ENCODE measurements around the gene RAC3.

The RAC3 gene

DNA sequence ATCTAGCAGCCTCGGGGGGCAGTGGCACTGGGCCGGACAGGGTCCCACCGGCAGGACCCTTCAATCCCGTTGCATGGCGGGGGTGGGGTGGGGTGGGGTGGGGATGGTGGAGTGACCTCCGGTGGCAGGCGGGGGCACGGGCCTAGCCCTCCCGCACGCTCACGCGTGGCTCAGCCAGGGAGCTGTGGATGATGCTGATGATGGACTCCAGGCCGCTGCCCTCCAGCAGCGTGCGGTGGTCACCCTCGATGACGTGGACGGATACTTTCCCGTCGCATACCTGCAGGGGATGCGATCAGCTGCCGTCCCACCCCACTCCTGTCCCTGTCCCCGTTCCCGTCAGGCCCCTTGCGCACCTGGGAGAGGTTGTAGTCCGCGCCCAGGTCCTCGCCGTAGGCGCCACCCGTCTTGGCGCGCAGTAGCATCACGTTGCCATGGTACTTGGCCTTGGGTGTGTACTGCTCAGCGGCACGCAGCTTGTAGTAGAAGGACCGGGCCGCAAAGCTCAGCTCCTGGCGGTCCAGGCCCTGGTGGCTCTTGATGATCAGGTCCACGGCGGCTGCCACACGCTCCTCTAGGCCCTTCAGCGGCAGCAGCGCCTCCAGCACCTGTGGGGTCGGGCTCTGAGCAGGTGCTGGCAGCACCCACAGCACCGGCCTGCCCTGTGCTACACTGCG, 47.7 kb downstream of the RAC3 start:
- Histone ChIP-seq H3K4me3 (IDR thresholded peaks at IDR 0.05; ENCODE audit: insufficient read depth, low read depth, low read length) (no peak overlapping the region), H2AFZ (ENCODE audit: low read depth) (no peak overlapping the region), H4K20me1 (ENCODE audit: insufficient read depth) (no peaks in the 10 kb centered on the region), H3K4me1 (ENCODE audit: low read depth, poor library complexity, severe bottlenecking) (no peaks in the 10 kb centered on the region), H3K27me3 (ENCODE audit: insufficient read depth, low read depth) (no peaks in the 10 kb centered on the region), H3K4me2 (no peak overlapping the region), H3K9ac (no peak overlapping the region), H3K27ac (no peak overlapping the region), H3K36me3 (ENCODE audit: insufficient read depth) (peaks cover 15% of the 10 kb centered on the region; the same call in 1 of the 2 replicates), H3K79me2 (ENCODE audit: insufficient read depth, low read depth) (no peaks in the 10 kb centered on the region)
- TF ChIP-seq, protein P1, sequence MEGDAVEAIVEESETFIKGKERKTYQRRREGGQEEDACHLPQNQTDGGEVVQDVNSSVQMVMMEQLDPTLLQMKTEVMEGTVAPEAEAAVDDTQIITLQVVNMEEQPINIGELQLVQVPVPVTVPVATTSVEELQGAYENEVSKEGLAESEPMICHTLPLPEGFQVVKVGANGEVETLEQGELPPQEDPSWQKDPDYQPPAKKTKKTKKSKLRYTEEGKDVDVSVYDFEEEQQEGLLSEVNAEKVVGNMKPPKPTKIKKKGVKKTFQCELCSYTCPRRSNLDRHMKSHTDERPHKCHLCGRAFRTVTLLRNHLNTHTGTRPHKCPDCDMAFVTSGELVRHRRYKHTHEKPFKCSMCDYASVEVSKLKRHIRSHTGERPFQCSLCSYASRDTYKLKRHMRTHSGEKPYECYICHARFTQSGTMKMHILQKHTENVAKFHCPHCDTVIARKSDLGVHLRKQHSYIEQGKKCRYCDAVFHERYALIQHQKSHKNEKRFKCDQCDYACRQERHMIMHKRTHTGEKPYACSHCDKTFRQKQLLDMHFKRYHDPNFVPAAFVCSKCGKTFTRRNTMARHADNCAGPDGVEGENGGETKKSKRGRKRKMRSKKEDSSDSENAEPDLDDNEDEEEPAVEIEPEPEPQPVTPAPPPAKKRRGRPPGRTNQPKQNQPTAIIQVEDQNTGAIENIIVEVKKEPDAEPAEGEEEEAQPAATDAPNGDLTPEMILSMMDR (conservative IDR thresholded peaks at IDR 0.05; ENCODE audit: low read depth, low read length), result no peak

DNA sequence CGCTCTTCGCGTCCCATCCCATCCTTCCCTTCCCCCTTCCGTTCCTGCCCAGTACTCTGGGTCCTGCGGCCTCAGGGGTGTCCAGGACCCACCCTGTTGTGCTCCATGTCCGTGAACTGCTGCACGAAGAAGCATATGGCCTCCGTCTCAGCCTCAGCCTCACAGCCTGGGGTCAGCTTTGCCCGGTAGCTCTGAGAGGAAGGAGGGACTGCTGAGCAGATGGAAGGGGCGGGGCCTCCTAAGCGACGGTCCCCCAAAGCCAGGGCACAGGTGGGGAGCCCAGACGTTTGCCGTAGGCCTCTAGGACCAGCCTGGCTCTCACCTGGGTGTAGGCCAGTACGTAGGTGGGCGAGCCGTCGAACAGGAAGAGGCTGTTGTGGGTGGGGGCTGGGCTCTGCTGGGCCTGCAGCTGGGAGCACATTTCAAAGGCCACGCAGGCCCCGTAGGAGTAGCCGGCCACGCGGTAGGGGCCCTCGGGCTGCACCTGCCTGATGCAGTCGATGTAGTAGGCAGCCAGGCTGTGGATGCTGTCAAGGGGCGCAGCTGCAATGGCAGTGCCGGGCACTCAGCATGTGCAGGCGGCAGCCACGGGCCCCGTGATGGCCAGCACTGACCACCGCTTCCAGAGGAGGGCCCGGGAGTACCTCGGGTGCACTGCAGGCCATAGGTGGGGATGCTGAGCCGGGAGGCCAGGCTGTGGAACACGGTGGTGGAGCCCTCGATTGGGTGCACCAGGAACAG, 48.7 kb downstream of the RAC3 start:
- no peaks in the 10 kb centered on the region for H3K79me2 ChIP-seq (ENCODE audit: insufficient read depth, low read depth)
- peaks cover 23% of the 10 kb centered on the region; the same call in 1 of the 2 replicates for H3K36me3 ChIP-seq (ENCODE audit: insufficient read depth)
- H3K27ac ChIP-seq, result no peak overlapping the region
- no peaks in the 10 kb centered on the region for H3K4me1 ChIP-seq (ENCODE audit: low read depth, poor library complexity, severe bottlenecking)
- TF ChIP-seq, protein P1 (conservative IDR thresholded peaks at IDR 0.05; ENCODE audit: low read depth, low read length), result no peak
- no peak overlapping the region for H3K9ac ChIP-seq
- no peak overlapping the region for H2AFZ ChIP-seq (ENCODE audit: low read depth)
- no peak overlapping the region for H3K4me3 ChIP-seq (IDR thresholded peaks at IDR 0.05; ENCODE audit: insufficient read depth, low read depth, low read length)
- H3K4me2 ChIP-seq, result no peak overlapping the region
- H3K27me3 ChIP-seq (ENCODE audit: insufficient read depth, low read depth), result no peaks in the 10 kb centered on the region
- no peaks in the 10 kb centered on the region for H4K20me1 ChIP-seq (ENCODE audit: insufficient read depth)

DNA sequence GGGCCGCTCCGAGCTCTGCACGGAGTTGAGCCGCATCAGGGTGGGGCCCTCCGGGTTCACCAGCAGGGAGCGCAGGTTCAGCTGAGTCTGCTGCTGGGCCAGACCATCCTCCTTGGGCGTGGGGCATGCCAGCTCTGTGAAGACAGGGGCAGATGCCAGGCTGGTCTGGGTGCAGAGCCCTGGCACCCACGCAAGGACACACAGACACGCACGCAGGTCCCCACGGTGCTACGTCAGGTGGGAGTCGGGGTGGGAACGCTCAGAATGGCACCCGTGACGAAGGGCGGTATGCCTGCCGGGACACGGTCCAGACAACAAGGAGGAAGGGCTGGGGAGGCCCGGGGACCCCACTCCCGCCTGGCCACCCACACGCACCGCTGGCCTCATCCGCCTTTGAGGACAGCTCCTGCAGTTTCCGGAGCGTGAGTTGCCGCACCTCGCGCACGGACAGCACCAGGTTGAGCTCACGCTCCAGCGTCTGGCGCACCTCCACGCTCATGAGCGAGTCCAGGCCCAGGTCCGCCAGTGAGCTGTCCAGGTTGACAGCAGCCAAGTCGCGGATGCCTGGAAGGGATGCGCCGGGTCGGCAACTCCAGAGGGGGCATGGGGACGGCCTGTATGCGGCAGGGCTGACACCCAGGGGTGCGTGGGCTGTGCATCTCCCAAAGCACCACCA, 49.4 kb downstream of the RAC3 start:
- no peaks in the 10 kb centered on the region for H3K27me3 ChIP-seq (ENCODE audit: insufficient read depth, low read depth)
- no peak overlapping the region for H3K4me2 ChIP-seq
- TF ChIP-seq, protein P1 (conservative IDR thresholded peaks at IDR 0.05; ENCODE audit: low read depth, low read length), result no peak
- H3K4me3 ChIP-seq (IDR thresholded peaks at IDR 0.05; ENCODE audit: insufficient read depth, low read depth, low read length), result no peak overlapping the region
- no peak overlapping the region for H2AFZ ChIP-seq (ENCODE audit: low read depth)
- no peaks in the 10 kb centered on the region for H3K79me2 ChIP-seq (ENCODE audit: insufficient read depth, low read depth)
- H3K36me3 ChIP-seq (ENCODE audit: insufficient read depth), result peaks cover 30% of the 10 kb centered on the region; the same call in 1 of the 2 replicates
- H3K27ac ChIP-seq, result no peak overlapping the region
- no peaks in the 10 kb centered on the region for H3K4me1 ChIP-seq (ENCODE audit: low read depth, poor library complexity, severe bottlenecking)
- no peak overlapping the region for H3K9ac ChIP-seq
- no peaks in the 10 kb centered on the region for H4K20me1 ChIP-seq (ENCODE audit: insufficient read depth)

DNA sequence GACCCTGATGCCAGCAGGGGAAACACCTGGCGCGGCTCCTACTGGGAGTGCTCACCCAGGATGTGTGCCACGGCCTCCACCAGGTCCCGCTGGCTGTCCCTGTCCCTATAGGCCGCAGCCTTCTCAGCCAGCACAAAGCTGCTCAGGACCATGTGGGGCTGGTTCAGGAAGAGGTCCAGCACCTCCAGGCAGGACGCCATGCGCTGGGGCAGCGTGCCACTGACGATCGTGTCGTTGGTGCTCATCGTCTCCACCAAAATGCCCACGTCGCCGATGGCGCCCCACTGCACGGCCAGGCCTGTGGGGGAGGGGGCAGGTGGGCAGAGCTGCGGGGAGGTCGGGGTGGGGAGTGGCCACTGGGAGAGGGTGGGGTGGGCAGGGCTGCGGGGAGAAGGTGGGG, 50.1 kb downstream of the RAC3 start:
- Histone ChIP-seq H3K4me1 (ENCODE audit: low read depth, poor library complexity, severe bottlenecking) (no peaks in the 10 kb centered on the region), H3K4me3 (IDR thresholded peaks at IDR 0.05; ENCODE audit: insufficient read depth, low read depth, low read length) (no peak overlapping the region), H2AFZ (ENCODE audit: low read depth) (no peak overlapping the region), H3K27me3 (ENCODE audit: insufficient read depth, low read depth) (no peaks in the 10 kb centered on the region), H3K4me2 (no peak overlapping the region), H4K20me1 (ENCODE audit: insufficient read depth) (no peaks in the 10 kb centered on the region), H3K27ac (no peak overlapping the region), H3K9ac (no peak overlapping the region), H3K79me2 (ENCODE audit: insufficient read depth, low read depth) (no peaks in the 10 kb centered on the region), H3K36me3 (ENCODE audit: insufficient read depth) (peaks cover 35% of the 10 kb centered on the region; the same call in 1 of the 2 replicates)
- TF ChIP-seq, protein P1 (conservative IDR thresholded peaks at IDR 0.05; ENCODE audit: low read depth, low read length), result no peak

Data from KMS-11 (cell line).